HG03135 (cell line): Measurements from ENCODE around the gene MATN1.

ENCODE experiments used
- ATAC-seq: cut with Tn5 transposase; IDR thresholded peaks from one replicate; pipeline ENCODE4 v1.9.1; 2021; ENCODE audit warnings: mild to moderate bottlenecking, moderate library complexity; ENCODE audit not compliant: unreplicated experiment

The MATN1 gene

GRCh38 chr1:30665216-30666010 is 58.0 kb downstream of the MATN1 start:
- no peak for ATAC-seq

- ATAC-seq = no peak
Measured at GRCh38 chr1:30664103-30664755, 59.2 kb downstream of the MATN1 start.

- ATAC-seq = no peak
Measured at GRCh38 chr1:30663596-30664091, 59.7 kb downstream of the MATN1 start.

DNA sequence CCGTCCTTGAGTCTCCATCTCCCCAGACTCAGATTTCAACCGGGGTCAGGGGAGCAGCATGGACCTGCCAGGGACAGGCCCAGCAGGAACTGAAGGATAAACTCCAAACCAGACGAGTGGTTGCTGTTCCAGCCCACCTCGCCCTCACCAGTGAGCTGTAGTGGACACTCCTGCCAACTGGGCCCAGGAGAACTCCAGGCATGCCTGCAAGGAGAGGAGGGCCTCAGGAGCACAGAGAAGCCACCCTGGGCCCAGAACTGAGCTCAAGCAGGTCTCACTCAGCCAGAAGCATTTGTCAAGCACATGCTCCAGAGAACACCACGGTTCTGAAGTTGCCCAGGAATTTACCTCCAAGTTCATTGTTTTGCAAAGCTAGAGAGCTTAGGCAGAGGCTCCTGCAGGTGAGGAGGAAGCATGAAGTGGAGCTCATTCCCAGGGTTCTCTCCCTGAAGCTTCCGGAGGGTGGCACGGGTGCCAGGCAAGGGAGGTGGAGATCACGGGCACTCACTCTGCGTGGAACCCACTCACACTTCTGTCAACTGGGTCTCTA is 61.0 kb downstream of the MATN1 start:
- no peak for ATAC-seq

DNA sequence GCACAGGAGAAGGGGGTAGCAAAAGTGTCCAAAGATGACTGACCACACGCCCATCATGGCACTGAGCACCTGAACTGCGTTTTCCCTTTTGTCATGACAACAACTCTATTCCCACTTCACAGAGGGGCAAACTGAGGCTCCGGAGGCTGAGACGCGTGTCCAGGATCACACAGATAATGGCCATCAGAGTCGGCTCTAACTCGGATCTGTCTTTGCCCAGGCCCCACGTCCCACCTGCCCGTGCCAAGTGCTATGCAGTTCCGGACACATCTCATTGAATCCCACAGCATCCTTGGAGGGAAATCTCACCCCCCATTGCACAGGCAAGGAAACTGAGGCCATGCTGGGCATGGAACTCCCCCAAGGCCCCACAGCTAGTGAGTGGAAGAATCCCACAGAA is 62.1 kb downstream of the MATN1 start:
- ATAC-seq = no peak
